Fibroblast of villous mesenchyme (primary cell): ENCODE data around the gene FAM161B. TPM values are rescaled to one million over a fixed set of nuclear protein-coding genes. Genes with fewer than 3 reads are reported as not detected.

ENCODE experiments used
- DNase-seq: peaks from one replicate; pipeline ENCODE4 v3.0.0-alpha.2; 2010; ENCODE audit warnings: low read depth
- H3K4me3 ChIP-seq: 2 replicates; pipeline ENCODE4 v1.5.1; 2011; ENCODE audit warnings: low read depth, mild to moderate bottlenecking, low read length
- CTCF ChIP-seq: IDR thresholded peaks from 2 replicates; pipeline ENCODE4 v1.5.1; 2012; ENCODE audit warnings: low read depth, mild to moderate bottlenecking, low read length; ENCODE audit not compliant: insufficient read depth
- total RNA-seq: library from RNA; depleted of rRNA; stranded (reverse); fragments of >200 nt; gene quantifications from 2 replicates; pipeline ENCODE4 v1.2.3, GENCODE V29; 2012

The FAM161B gene, protein sequence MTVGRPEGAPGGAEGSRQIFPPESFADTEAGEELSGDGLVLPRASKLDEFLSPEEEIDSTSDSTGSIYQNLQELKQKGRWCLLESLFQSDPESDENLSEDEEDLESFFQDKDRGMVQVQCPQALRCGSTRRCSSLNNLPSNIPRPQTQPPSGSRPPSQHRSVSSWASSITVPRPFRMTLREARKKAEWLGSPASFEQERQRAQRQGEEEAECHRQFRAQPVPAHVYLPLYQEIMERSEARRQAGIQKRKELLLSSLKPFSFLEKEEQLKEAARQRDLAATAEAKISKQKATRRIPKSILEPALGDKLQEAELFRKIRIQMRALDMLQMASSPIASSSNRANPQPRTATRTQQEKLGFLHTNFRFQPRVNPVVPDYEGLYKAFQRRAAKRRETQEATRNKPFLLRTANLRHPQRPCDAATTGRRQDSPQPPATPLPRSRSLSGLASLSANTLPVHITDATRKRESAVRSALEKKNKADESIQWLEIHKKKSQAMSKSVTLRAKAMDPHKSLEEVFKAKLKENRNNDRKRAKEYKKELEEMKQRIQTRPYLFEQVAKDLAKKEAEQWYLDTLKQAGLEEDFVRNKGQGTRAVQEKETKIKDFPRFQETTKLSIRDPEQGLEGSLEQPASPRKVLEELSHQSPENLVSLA
- 3.2 and 5.2 TPM in 2 replicates for total RNA-seq

GRCh38 chr14:73949752-73950734, at the start of gene FAM161B, which contains the start of gene COQ6:
Gene FAM161B (minus strand): TSS chr14:73950094. CDS start chr14:73950026, 68 bp downstream.
Gene COQ6 (plus strand): TSS chr14:73950302. CDS start chr14:73950333, 31 bp downstream.
- TF ChIP-seq CTCF: no peak
- DNase-seq: peak; percentile 97
- H3K4me3 ChIP-seq: peak within 1 kb of the TSS; percentile 89

DNA sequence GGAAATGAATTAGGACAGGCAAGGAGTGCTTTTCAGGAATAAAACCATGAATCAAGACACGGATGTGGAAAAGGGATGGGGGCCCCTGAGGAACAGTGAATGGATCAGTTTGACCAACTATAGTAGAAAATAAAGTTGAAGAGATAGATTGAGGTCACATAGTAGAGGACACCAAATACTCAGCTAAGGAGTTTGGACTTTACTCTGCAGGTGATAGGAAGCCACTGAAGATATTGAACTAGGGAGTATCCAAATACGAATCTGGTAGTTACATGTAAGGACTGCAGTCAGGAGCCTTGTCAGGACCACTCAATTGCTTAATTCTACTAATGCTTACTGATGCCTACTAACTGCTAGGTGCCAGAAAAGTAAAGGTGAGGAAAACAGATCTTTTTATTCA, 48.8 kb upstream of the FAM161B start:
- H3K4me3 ChIP-seq: no peak overlapping the region
- DNase-seq: no peak
- TF ChIP-seq CTCF: no peak

DNA sequence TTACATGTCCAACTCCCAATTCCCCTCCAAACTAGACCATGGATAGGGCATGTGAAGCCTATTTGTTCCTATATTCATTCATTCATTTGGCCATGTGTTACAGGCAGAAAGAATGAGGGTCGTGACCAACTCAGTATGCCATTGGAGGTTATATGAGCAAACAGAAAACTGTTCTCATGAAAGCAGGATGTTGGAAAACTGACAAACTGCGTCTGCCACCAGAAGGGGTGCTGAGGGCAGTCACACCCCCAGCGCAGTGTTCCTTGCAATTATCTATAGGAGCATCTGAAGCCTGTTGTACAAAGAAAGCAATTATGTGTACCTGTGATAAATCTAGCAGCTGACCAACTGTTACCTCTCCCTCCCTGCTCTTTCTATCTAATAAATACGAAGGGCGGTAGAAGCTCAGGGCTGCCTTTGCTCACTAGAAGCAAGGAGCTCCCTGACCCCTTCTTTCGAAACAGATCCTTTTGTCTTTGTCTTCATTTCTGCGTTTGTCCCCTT, 48.1 kb upstream of the FAM161B start:
- no peak for DNase-seq
- TF ChIP-seq CTCF: no peak
- H3K4me3 ChIP-seq: no peak overlapping the region

GRCh38 chr14:73997108-73997943, 47.4 kb upstream of the FAM161B start:
- TF ChIP-seq CTCF: no peak
- H3K4me3 ChIP-seq: no peak overlapping the region
- no peak for DNase-seq

DNA sequence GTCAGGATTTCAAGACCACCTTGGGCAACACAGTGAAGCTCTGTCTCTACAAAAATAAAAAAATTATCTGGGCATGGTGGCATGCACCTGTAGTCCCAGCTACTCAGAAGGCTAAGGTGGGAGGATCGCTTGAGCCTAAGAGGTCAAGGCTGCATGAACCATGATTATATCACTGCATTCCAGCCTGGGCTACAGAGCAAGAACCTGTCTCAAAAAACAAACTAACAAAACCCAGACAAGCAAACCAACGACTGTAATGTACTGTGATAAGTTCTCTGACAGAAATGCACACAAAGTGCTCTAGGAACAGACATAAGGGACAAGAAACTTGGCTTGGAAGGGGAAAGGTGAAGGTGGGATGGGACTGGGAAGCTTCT, 46.8 kb upstream of the FAM161B start:
- TF ChIP-seq CTCF: no peak
- no peak overlapping the region for H3K4me3 ChIP-seq
- DNase-seq: no peak
